Naive B cell (primary cell): ENCODE measurements around the gene CENPN. TPM values are rescaled to one million over a fixed set of nuclear protein-coding genes. Genes with fewer than 3 reads are reported as not detected.

Source experiments
- ATAC-seq, 2 donors: fragments of 150-1000 bp; cut with Tn5 transposase; 2 replicates each; pipeline ENCODE4 v1.10.0; 2021; ENCODE audit warnings: low read depth in 2 of 2, mild to moderate bottlenecking in 2 of 2, moderate library complexity in 2 of 2
- DNase-seq: peaks from one replicate; pipeline ENCODE4 v3.0.0; 2022
- H3K27ac Mint-ChIP-seq, 6 donors: one replicate each; pipeline ENCODE4 v1.8.0; 2020 to 2022; ENCODE audit warnings: mild to moderate bottlenecking in 6 of 6, mixed read lengths in 6 of 6, moderate library complexity in 5 of 6, inconsistent platforms in 2 of 6
- H3K27me3 Mint-ChIP-seq, 3 donors: one replicate each; pipeline ENCODE4 v1.8.0; 2021 to 2022; ENCODE audit warnings: mixed read lengths in 3 of 3, mild to moderate bottlenecking in 1 of 3
- H3K36me3 Mint-ChIP-seq, 2 donors: one replicate each; pipeline ENCODE4 v1.8.0; 2020 to 2022; ENCODE audit warnings: mixed read lengths in 2 of 2, inconsistent platforms in 1 of 2, mild to moderate bottlenecking in 1 of 2
- H3K4me1 Mint-ChIP-seq, 3 donors: one replicate each; pipeline ENCODE4 v1.8.0; 2020 to 2022; ENCODE audit warnings: mixed read lengths in 3 of 3, inconsistent platforms in 1 of 3, mild to moderate bottlenecking in 1 of 3, moderate library complexity in 1 of 3
- H3K4me3 Mint-ChIP-seq, 8 donors: one replicate each; pipeline ENCODE4 v1.8.0; 2020 to 2022; ENCODE audit warnings: mild to moderate bottlenecking in 8 of 8, mixed read lengths in 8 of 8, moderate library complexity in 8 of 8, inconsistent platforms in 2 of 8
- H3K9me3 Mint-ChIP-seq, 7 donors: one replicate each; pipeline ENCODE4 v1.8.0; 2020 to 2022; ENCODE audit warnings: mixed read lengths in 7 of 7, mild to moderate bottlenecking in 5 of 7, inconsistent platforms in 2 of 7, moderate library complexity in 1 of 7
- polyA plus RNA-seq, 6 donors: library from polyadenylated mRNA; unstranded; fragments of 300-500 nt; fragmentation: Illumina TruSeq; gene quantifications; one replicate each; pipeline ENCODE4 v1.2.3, GENCODE V29; 2021; ENCODE audit warnings: low read depth in 6 of 6

Gene CENPN
- polyA plus RNA-seq, 6 donors from 2014 or later, result 4.2 to 11.8 (median 8.6) TPM

DNA sequence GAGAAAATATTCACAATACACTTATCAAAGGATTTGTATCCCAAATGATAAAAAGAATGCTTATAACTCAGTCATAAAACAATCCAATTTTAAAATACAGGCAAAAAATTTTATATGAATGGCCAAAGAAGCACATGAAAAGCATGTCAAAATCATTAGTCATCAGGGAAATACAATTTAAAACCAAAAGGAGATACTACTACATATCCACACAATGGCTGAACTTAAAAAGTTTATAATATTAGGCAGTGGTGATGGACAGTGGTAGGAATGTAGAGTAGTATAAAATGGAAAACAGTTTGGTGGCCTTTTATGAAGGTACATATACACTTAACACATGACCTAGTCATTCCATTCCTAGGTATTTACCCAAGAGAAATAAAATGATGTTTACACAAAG, 12.6 kb upstream of the CENPN start:
- H3K27ac Mint-ChIP-seq, result peak overlapping the region in 2 of 6 donors; percentile 7 to 49
- peaks cover 23 to 27% (median 26%) of the 10 kb centered on the region in 3 donors for H3K4me1 Mint-ChIP-seq
- peaks cover 7 to 8% of the 10 kb centered on the region in 2 donors for H3K36me3 Mint-ChIP-seq
- no peak for ATAC-seq
- H3K9me3 Mint-ChIP-seq, result peaks cover 0 to 2% (median 0%) of the 10 kb centered on the region in 7 donors
- DNase-seq, result no peak
- H3K4me3 Mint-ChIP-seq, result no peak overlapping the region
- no peaks in the 10 kb centered on the region for H3K27me3 Mint-ChIP-seq

DNA sequence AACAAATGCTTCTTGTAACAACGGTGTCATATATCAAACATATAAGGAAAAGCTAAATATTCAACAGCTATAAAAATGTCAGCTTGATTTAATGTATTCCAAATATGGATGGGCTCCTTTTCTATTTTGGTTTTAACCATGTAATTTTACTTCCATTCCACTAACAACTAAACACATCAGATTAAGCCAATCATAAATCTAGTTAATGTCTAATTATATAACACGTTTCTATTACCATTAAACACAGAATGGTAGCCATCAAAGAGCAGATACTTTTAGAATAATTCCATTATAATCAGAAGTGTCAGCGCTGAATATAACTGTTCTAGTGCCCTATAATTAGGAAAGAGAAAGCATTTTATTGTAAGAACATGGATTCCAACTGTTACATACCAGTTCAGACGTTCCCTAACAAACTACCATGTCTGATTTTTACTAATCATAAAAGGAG, 10.3 kb upstream of the CENPN start:
- Mint-ChIP-seq H3K27me3 (no peaks in the 10 kb centered on the region), H3K4me3 (peak overlapping the region; percentile 86 to 95 (median 90)), H3K36me3 (peaks cover 3 to 6% of the 10 kb centered on the region in 2 donors), H3K27ac (peak overlapping the region; percentile 80 to 95 (median 88)), H3K9me3 (peaks cover 0 to 2% (median 0%) of the 10 kb centered on the region in 7 donors), H3K4me1 (peaks cover 25 to 40% (median 36%) of the 10 kb centered on the region in 3 donors)
- peak; percentile 10 to 30 for ATAC-seq
- DNase-seq, result no peak

DNA sequence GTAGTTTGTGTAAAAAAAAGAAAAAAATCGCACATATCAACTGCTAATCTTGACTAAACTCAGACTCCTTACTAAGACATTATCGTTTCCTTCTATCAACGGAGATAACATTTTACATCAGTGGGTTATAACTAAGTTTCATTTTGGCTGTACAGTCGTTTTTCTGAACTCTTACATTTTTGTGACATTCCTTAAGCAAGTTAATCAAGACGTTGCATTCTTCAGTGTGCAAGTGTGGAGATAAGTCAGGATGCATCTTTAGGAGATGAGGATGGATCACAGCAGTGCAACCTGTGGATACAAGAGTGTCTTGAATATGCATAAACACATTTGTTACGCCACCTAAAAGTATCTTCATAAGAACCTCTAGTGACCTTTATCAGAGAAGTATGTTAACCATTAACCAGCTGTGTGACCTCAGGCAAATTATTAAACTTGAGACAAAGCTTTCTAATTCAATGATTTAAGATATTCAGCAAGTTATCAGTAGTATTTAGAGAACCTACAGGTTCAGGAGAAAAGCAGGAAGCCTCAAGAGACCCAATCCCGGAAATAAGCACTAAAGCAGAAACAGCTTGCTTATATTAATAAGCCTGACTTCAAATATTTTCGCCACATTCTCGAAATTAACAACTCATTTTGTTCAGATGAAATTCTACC, 9.7 kb upstream of the CENPN start:
- DNase-seq (no peak), ATAC-seq (peak; percentile 41 to 55)
- Mint-ChIP-seq H3K36me3 (peaks cover 0 to 5% of the 10 kb centered on the region in 2 donors), H3K27ac (peak overlapping the region; percentile 80 to 95 (median 88)), H3K4me1 (peaks cover 25 to 45% (median 42%) of the 10 kb centered on the region in 3 donors), H3K27me3 (no peaks in the 10 kb centered on the region), H3K4me3 (peak overlapping the region; percentile 86 to 95 (median 90)), H3K9me3 (peaks cover 0 to 2% (median 0%) of the 10 kb centered on the region in 7 donors)

DNA sequence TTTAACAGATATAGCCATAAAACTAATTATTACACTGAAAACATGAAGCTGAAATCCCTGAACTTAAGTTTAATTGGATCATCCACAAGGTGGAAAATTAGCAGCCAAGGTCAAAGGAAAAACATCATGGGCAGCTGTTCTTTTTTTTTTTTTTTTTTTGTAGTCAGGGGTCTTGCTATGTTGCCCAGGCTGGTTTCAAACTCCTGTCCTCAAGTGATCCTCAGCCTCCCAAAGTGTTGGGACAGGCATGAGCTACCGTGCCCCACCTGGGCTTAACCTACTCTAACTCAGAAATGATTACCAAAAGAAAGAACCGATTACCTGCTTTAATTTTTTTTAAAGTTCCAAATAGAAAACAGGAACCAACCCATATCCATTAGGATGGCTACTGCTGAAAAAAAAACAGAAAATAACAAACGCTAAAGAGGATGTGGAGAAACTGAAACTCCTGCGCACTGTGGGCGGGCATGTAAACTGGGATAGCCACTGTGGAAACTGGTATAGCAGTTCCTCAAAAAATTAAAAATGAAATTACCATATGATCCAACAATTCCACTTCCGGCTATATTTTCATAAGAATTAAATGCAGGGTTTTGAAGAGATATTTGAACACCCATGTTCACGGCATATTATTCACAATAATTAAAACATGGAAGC, 8.9 kb upstream of the CENPN start:
- DNase-seq (no peak), ATAC-seq (no peak)
- Mint-ChIP-seq H3K27ac (peak overlapping the region in 5 of 6 donors; percentile 57 to 90 (median 80)), H3K4me1 (peaks cover 27 to 49% (median 49%) of the 10 kb centered on the region in 3 donors), H3K9me3 (peaks cover 0 to 2% (median 0%) of the 10 kb centered on the region in 7 donors), H3K4me3 (peak overlapping the region in 6 of 8 donors; percentile 36 to 95 (median 90)), H3K36me3 (peaks cover 0 to 3% of the 10 kb centered on the region in 2 donors), H3K27me3 (no peaks in the 10 kb centered on the region)

- no peak for ATAC-seq
Measured at GRCh38 chr16:81000873-81001272, 6.1 kb upstream of the CENPN start.

GRCh38 chr16:81001330-81001729, 5.7 kb upstream of the CENPN start:
- Mint-ChIP-seq H3K4me1 (peaks cover 35 to 73% (median 65%) of the 10 kb centered on the region in 3 donors), H3K27ac (peak overlapping the region in 1 of 6 donors; percentile 12), H3K27me3 (no peaks in the 10 kb centered on the region), H3K36me3 (no peaks in the 10 kb centered on the region), H3K9me3 (no peaks in the 10 kb centered on the region), H3K4me3 (peak overlapping the region in 1 of 8 donors; percentile 18)
- ATAC-seq (no peak), DNase-seq (no peak)

More at GRCh38 chr16:81000873-81001272, 6.1 kb upstream of the CENPN start:
- Mint-ChIP-seq H3K4me3 (no peak overlapping the region), H3K9me3 (no peaks in the 10 kb centered on the region), H3K4me1 (peaks cover 34 to 69% (median 62%) of the 10 kb centered on the region in 3 donors), H3K27me3 (no peaks in the 10 kb centered on the region), H3K36me3 (no peaks in the 10 kb centered on the region), H3K27ac (no peak overlapping the region)
- no peak for DNase-seq

- H3K4me3 Mint-ChIP-seq, result peak overlapping the region in 2 of 8 donors; percentile 94 to 96
- H3K27ac Mint-ChIP-seq, result peak overlapping the region in 1 of 6 donors; percentile 16
Measured at GRCh38 chr16:81003064-81003463, 4.0 kb upstream of the CENPN start.

DNA sequence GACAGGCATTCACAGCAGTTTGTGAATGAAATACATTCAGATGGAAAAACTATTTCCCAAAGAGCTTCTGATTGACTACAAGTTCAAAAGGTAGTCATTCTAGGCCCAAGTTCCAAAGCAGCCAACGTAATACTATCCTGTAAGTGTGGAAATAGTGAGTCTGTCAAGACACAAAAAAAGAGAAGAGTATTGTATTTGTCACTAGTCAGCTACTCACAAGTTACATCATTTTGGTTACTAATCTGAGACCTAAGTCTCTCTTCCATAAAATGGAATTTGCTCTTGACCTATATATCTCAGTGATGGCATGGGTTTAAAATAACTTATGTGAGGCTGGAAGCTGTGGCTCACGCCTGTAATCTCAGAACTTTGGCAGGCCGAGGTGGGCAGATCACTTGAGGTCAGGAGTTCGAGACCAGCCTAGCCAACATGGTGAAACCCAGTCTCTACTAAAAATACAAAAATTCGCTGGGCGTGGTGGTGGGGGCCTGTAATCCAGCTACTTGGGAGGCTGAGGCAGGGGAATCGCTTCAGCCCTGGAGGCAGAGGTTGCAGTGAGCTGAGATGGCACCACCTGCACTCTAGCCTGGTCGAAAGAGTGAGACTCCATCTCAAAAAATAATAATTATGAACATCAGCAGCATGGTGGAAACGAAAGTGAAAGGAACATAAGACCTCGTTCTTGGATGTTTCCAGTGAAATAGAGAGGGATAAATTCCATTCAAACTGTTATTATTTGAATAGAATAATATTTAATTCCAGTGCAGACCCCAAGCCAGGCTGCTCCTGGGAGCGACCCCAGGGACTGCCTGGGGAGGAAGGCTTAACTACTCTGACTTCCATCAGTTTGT, 3.2 kb upstream of the CENPN start:
- DNase-seq, result no peak
- H3K4me1 Mint-ChIP-seq, result peaks cover 29 to 71% (median 50%) of the 10 kb centered on the region in 3 donors
- H3K27me3 Mint-ChIP-seq, result no peaks in the 10 kb centered on the region

More at GRCh38 chr16:81003064-81003463, 4.0 kb upstream of the CENPN start:
- no peak for ATAC-seq
- no peaks in the 10 kb centered on the region for H3K36me3 Mint-ChIP-seq
- peaks cover 30 to 68% (median 54%) of the 10 kb centered on the region in 3 donors for H3K4me1 Mint-ChIP-seq
- H3K9me3 Mint-ChIP-seq, result no peaks in the 10 kb centered on the region
- no peaks in the 10 kb centered on the region for H3K27me3 Mint-ChIP-seq
- no peak for DNase-seq

DNA sequence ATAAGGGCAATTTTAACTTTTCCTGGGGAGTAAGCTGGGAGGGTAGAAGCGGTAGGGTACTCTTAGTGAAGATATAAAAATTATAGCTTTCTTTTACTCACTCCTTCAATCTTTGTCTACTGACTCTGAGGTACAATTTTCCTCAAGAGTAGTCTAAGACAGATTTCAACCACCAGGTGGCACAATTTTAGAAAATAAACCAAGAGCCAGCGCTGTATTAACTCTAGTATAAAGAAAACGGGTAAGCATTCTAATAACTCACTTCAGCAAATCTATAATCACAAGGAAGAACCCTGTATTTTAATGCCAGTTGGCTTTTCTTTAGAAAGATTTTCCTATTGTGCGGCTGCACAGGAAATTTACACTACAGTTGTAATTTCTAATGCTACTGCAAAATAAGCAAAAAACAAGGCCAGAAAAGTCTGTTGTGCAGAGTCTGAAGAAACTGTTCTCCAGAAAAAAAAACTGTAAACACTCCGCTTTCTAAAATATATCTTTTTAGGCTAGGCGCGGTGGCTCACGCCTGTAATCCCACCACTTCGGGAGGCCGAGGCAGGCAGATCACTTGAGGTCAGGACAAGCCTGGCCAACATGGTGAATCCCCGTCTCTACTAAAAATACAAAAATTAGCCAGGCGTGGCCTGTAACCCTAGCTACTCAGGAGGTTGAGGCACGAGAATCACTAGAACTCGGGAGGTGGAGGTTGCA, 2.2 kb upstream of the CENPN start:
- no peak for ATAC-seq
- Mint-ChIP-seq H3K4me1 (peaks cover 20 to 67% (median 40%) of the 10 kb centered on the region in 3 donors), H3K27ac (peak overlapping the region in 5 of 6 donors; percentile 23 to 70 (median 63)), H3K9me3 (no peaks in the 10 kb centered on the region), H3K27me3 (no peaks in the 10 kb centered on the region), H3K36me3 (no peaks in the 10 kb centered on the region), H3K4me3 (peak overlapping the region; percentile 53 to 96 (median 74))
- peak; percentile 53 for DNase-seq

More for the DNA sequence above, 3.2 kb upstream of the CENPN start:
- ATAC-seq, result no peak
- H3K36me3 Mint-ChIP-seq, result no peaks in the 10 kb centered on the region
- H3K27ac Mint-ChIP-seq, result peak overlapping the region in 2 of 6 donors; percentile 16 to 63
- H3K9me3 Mint-ChIP-seq, result no peaks in the 10 kb centered on the region
- H3K4me3 Mint-ChIP-seq, result peak overlapping the region; percentile 52 to 96 (median 74)

- Mint-ChIP-seq H3K36me3 (no peaks in the 10 kb centered on the region), H3K9me3 (no peaks in the 10 kb centered on the region), H3K4me3 (peak overlapping the region; percentile 94 to 100 (median 98)), H3K27me3 (no peaks in the 10 kb centered on the region), H3K4me1 (peaks cover 20 to 59% (median 38%) of the 10 kb centered on the region in 3 donors), H3K27ac (peak overlapping the region; percentile 98 to 100 (median 100))
- ATAC-seq (no peak), DNase-seq (no peak)
Measured at GRCh38 chr16:81005610-81006161, 1.3 kb upstream of the CENPN start.

DNA sequence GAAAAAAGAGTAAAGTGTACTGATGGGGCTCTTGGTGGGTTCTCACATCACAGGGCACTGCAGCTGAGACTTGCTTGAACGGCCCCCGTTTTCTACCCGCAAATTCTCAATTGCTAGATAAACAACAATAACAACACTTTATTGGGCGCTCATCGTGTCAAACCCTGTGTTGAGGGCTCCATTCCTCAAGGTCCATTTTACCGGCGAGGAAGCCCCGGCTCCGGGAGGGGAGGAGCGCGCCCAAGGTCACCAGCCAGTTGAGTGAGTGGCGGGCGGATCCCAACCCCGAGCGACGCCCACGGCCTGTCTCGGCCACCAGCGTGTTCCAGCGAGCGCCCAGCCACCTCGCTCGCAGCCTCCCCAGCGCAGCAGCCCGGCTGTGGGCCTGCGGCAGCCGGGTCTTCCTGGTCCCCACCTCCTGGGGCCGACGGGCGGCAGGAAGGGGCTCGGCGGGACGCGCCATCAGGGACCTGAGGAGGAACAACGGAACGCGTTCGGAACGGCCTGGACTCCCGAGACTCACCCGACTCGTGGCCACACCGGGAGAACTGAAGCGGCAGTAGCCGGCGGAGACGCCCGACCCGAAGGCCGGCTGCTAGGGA, 702 bp upstream of the CENPN start:
- no peaks in the 10 kb centered on the region for H3K9me3 Mint-ChIP-seq
- H3K27ac Mint-ChIP-seq, result peak overlapping the region; percentile 99 to 100 (median 100)
- H3K36me3 Mint-ChIP-seq, result no peaks in the 10 kb centered on the region
- DNase-seq, result no peak
- H3K27me3 Mint-ChIP-seq, result no peaks in the 10 kb centered on the region
- H3K4me1 Mint-ChIP-seq, result peaks cover 20 to 59% (median 38%) of the 10 kb centered on the region in 3 donors
- peak overlapping the region; percentile 94 to 100 (median 98) for H3K4me3 Mint-ChIP-seq
- peak; percentile 12 to 22 for ATAC-seq

GRCh38 chr16:81008505-81008789, 1.4 kb downstream of the CENPN start:
- ATAC-seq, result no peak
- Mint-ChIP-seq H3K9me3 (no peaks in the 10 kb centered on the region), H3K27me3 (no peaks in the 10 kb centered on the region), H3K27ac (peak overlapping the region; percentile 93 to 100 (median 100)), H3K4me1 (peaks cover 15 to 46% (median 19%) of the 10 kb centered on the region in 3 donors), H3K4me3 (peak overlapping the region; percentile 94 to 100 (median 98)), H3K36me3 (peaks cover 0 to 5% of the 10 kb centered on the region in 2 donors)
- no peak for DNase-seq
